ENCODE results near the gene MLH1.

MLH1 gene

DNA sequence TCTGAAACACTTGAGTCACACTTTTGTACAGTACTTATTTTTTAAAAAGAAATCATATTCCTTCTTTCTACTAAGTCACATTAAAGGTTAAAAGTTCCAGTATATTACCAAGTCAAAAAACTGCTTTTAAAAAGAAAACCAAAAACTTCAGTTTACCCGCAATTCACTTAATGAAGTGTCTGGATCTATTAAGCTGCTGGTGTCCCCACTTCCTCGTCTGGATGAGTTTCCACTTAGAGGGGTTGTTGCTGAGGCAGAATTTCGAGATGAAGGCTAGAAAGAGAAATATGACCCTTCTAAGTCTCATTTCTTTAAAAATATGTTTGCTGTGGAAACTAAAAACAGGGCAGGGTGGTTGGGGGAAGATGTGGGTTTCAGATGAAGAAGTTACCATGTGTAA is 101.3 kb downstream of the MLH1 start:
- DNase-seq (ENCODE audit: low spot score): no peak

DNA sequence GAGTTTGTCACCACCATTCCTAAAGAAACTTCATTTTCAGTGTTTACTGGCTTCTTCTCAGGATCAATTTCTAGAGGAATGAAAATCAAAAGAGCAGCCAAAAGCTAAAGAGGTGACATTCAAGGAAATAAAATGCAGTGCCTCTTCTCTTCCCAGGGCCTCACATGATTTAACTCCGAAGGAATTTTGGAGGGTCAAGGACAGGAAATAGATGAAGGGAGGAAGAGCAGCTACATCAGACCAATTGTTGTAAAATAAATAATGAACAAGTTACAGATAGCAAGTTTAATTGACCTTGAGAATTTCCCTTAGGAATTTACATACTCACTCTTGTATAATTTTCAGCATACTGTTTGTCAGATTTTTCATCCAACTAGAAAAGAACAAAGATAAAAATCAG is 103.0 kb downstream of the MLH1 start:
- peak; percentile 80 for DNase-seq (ENCODE audit: low spot score)

DNA sequence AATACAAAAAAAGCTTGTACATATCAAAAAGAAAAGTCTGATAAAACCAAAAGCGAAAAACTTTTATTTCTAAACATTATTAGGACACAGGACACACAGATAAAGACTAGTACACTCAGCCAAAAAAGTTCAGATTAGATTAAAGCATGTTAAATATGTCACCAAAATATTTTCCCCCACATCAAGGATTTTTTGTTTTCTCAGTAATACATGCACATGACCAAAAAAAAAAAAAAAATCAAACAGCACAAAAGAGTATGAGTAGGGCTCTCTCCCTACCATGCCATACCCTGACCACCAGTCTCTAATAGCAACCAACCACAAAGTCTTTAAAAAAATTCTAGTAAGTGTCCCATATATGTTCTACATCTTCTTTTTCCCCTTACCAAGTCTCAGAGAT is 103.7 kb downstream of the MLH1 start:
- no peak for DNase-seq (ENCODE audit: low spot score)

DNA sequence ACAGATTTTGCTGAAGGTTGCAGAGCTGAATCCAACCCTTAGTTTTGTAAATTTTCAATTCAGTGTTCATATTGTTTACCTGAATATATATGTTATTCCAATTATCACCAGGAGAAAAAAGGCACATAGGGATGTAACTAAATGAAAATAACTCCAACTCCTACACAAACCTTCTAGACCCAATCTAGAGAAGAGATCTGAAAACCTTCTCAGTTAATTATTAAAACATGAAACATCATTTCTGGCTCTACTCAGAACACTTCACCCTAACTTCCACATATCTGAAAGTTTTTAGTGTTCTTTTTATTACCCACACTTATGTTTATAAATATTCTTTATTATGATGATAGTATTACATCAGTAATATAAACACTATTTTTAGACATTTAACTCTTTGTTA is 104.5 kb downstream of the MLH1 start:
- DNase-seq (ENCODE audit: low spot score): peak; percentile 46

DNA sequence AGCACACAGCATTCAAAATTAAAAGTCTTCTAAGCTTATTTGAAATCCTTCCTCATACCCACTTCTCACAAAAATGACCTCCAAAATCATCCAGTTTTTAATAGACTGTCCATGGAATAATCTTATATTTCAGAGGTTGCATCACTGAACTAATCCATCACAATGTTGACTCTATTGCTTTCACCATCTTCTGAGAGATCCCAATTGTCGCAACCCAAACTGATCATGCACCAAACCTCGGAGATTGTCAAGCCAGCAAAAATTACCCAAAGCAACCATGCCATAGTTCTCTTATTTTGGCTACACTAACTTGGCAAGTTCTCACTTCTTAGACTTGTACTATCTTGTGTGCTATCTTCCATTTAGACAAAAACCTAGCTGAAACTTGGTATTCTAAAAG is 105.6 kb downstream of the MLH1 start:
- DNase-seq (ENCODE audit: low spot score): no peak

DNA sequence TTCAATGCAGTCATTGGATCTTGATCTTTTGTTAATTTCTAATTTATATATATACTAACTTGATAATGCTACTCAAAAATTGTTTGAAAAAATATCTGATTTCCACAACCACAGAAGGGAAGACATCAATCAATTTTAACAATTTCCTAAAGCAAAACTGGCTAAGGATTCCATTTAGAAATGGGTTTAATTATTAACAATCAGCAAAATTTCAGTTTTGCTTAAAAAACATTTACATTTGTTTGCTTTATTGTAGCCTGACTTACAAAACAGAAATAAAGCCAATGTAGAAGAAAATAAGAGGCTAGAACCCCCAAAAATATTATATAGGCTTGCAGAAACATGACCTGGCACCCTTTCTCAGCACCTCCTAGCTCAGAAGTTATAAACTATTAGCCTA is 106.2 kb downstream of the MLH1 start:
- DNase-seq (ENCODE audit: low spot score): no peak

DNA sequence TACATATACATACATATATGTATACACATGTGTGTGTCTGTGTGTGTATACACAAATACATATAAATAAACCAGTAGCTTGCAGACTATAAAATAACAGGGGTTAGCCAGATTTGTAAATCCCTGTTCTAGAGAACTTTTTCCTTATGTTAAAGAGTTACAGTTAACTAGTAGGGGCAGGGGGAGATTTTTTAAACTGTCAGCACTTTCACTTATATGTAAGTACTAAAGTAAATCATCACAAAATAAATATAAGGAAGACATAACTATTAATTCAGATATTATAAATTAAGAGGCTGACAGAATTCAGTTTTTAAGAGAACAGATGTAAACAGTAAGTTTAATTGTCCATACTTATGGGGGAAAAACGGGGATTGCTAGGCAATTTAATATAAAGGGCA is 107.1 kb downstream of the MLH1 start:
- no peak for DNase-seq (ENCODE audit: low spot score)

Measured in kidney tubule cell (primary cell).